ENCODE data around the gene TTN.
A peak's percentile ranks its signal among the peaks of the same experiment; 100 is the strongest.

Gene TTN

GRCh38 chr2:178491612-178492011 is 315.6 kb downstream of the TTN start:
- no peak for DNase-seq (ENCODE audit: low read depth, low spot score)

- no peak for DNase-seq (ENCODE audit: low read depth, low spot score)
These were observed 321.9 kb downstream of the TTN start for GRCh38 chr2:178485356-178485755.

- DNase-seq (ENCODE audit: low read depth, low spot score): no peak
These were observed 322.8 kb downstream of the TTN start for GRCh38 chr2:178484245-178485041.

- no peak for DNase-seq (ENCODE audit: low read depth, low spot score)
These were observed 324.8 kb downstream of the TTN start for GRCh38 chr2:178482437-178482836.

GRCh38 chr2:178480227-178481181 is 326.7 kb downstream of the TTN start, which contains the start of gene PLEKHA3:
PLEKHA3 (plus strand) TSS chr2:178480457; CDS start chr2:178480870, 413 bp downstream.
- DNase-seq (ENCODE audit: low read depth, low spot score): peak; percentile 83

- no peak for DNase-seq (ENCODE audit: low read depth, low spot score)
These were observed 327.4 kb downstream of the TTN start for GRCh38 chr2:178479758-178480226.

- DNase-seq (ENCODE audit: low read depth, low spot score): no peak
These were observed 328.0 kb downstream of the TTN start for GRCh38 chr2:178479275-178479616.

GRCh38 chr2:178478439-178479274 is 328.6 kb downstream of the TTN start, which contains the start of gene FKBP7:
FKBP7 (minus strand) TSS chr2:178478600; CDS start chr2:178478499, 101 bp downstream.
- DNase-seq (ENCODE audit: low read depth, low spot score): peak; percentile 33

- no peak for DNase-seq (ENCODE audit: low read depth, low spot score)
These were observed 329.1 kb downstream of the TTN start for GRCh38 chr2:178478130-178478438.

- DNase-seq (ENCODE audit: low read depth, low spot score): no peak
These were observed 329.6 kb downstream of the TTN start for GRCh38 chr2:178477443-178478129.

- no peak for DNase-seq (ENCODE audit: low read depth, low spot score)
These were observed 330.7 kb downstream of the TTN start for GRCh38 chr2:178476477-178476876.

All from brain pericyte (primary cell).